Heart left ventricle (tissue), 16 donors: ENCODE results near the gene SP140L. TPM values are rescaled to one million over a fixed set of nuclear protein-coding genes. Genes with fewer than 3 reads are reported as not detected.

ENCODE experiments used
- ATAC-seq, 4 donors: fragments of 200-7000 bp; cut with Tn5 transposase; one replicate each; pipeline ENCODE4 v1.9.1; 2020 to 2022; ENCODE audit warnings: moderate library complexity in 4 of 4, mild to moderate bottlenecking in 3 of 4, moderate number of reproducible peaks in 1 of 4
- DNase-seq, 5 donors: peaks; one replicate each; pipeline ENCODE4 v3.0.0-alpha.2; 2020
- H3K27ac ChIP-seq, 12 donors: fragments of 200-600 bp; sonication (generic) in 4 of 12; one replicate each; pipeline versions ENCODE4 v1.5.0 to v1.8.0; 2016 to 2022; ENCODE audit warnings: mild to moderate bottlenecking in 2 of 12
- H3K27me3 ChIP-seq, 9 donors: fragments of 200-600 bp; sonication (generic) in 2 of 9; one replicate each; pipeline versions ENCODE4 v1.5.1 to v1.8.0; 2016 to 2022; ENCODE audit warnings: mild to moderate bottlenecking in 3 of 9
- H3K36me3 ChIP-seq, 9 donors: fragments of 200-600 bp; sonication (generic) in 2 of 9; one replicate each; pipeline versions ENCODE4 v1.5.0 to v1.8.0; 2018 to 2022; ENCODE audit warnings: mild to moderate bottlenecking in 2 of 9
- H3K4me1 ChIP-seq, 12 donors: fragments of 200-600 bp; sonication (generic) in 4 of 12; one replicate each; pipeline versions ENCODE4 v1.5.0 to v1.8.0; 2016 to 2022; ENCODE audit warnings: mild to moderate bottlenecking in 3 of 12
- H3K4me3 ChIP-seq, 12 donors: fragments of 200-600 bp; sonication (generic) in 4 of 12; one replicate each; pipeline versions ENCODE4 v1.5.0 to v1.8.0; 2017 to 2022; ENCODE audit warnings: mild to moderate bottlenecking in 9 of 12, moderate library complexity in 4 of 12
- H3K9me3 ChIP-seq, 12 donors: fragments of 200-600 bp; sonication (generic) in 4 of 12; one replicate each; pipeline versions ENCODE4 v1.5.0 to v1.8.0; 2016 to 2022; ENCODE audit warnings: mild to moderate bottlenecking in 1 of 12
- POLR2A ChIP-seq, 2 donors: fragments of 450-650 bp; IDR thresholded peaks; one replicate each; pipeline ENCODE4 v1.6.1; 2017; ENCODE audit warnings: antibody characterized with exemption in 2 of 2, mild to moderate bottlenecking in 2 of 2, moderate library complexity in 2 of 2
- WGBS, 4 donors: extraction: QIAGEN DNeasy Blood & Tissue Kit in 2 of 4; methylation state at CpG; one replicate each; pipeline versions ENCODE4 v1.1.5 to v1.1.7; 2013 to 2018; 5-methylcytosine and 5-hydroxymethylcytosine counted together
- intact Hi-C, 10 donors: fragments of 100-400 bp; cut with DNase I; formaldehyde crosslinking; loops; one replicate each; pipeline versions ENCODE4 v1.11.1 to v1.14.2; 2022
- polyA plus RNA-seq, 2 donors: library from polyadenylated mRNA; stranded (reverse); fragments of 200-250 nt; gene quantifications; one replicate each; pipeline ENCODE4 v1.2.3, GENCODE V29; 2013
- total RNA-seq, 9 donors: library from RNA; depleted of rRNA in 2 of 9; stranded (reverse); fragments of >200 nt in 2 of 9; fragmentation: NEBNext Ultra II Directional in 3 of 9; extraction: Animal tissue kit (Norgen Biotek cat#: 25700) in 3 of 9; gene quantifications; one replicate each; pipeline versions ENCODE4 v1.1.0 to v1.2.4, GENCODE V29; 2016 to 2023
- TF ChIP-seq, protein P1 (sequence below), 12 donors: fragments of 200-600 bp; sonication (generic) in 4 of 12; IDR thresholded peaks; one replicate each; pipeline versions ENCODE4 v1.5.0 to v1.8.0; 2018 to 2022; ENCODE audit warnings: antibody characterized with exemption in 12 of 12, mild to moderate bottlenecking in 5 of 12
- donor health status: ischemic (EF 13 %, LVEDD 7.1; RV severe dilation, severe dysfunction).
- donor health status: healthy with polysubstance abuse.
- donor health status: DM: no; HTN: yes; CAD: no.
- donor health status: DM: no; HTN: no; CAD: no.
- donor health status: ischemic (EF 25% LVEDD 6.9; RV normal size, moderate dysfunction).
- donor health status: ischemic (EF 25% LVEDD 5.7; RV mildly dilated, moderate dysfunction).
- donor health status: healthy.
- donor health status: DM: yes; HTN: yes; CAD: no.
- donor health status: ischemic (EF 35%, LVEDD 5.7; RV mildly dilated, moderate dysfunction).
- donor health status: nonischemic (EF 11% LVEDD 7.7; RV severe dilation, severe dysfunction).
- donor health status: DM: yes; HTN: yes; CAD: no.
- donor health status: PGD.
- donor health status: ischemic (EF 29% LVEDD 5.4; RV normal size, mild dysfunction).
- donor health status: nonischemic (EF 23%, LVEDD 6.1; RV moderate dilation, normal function).

SP140L gene
- total and polyA plus RNA-seq, 11 donors: 2.5 to 17.6 (median 4.0) TPM

DNA sequence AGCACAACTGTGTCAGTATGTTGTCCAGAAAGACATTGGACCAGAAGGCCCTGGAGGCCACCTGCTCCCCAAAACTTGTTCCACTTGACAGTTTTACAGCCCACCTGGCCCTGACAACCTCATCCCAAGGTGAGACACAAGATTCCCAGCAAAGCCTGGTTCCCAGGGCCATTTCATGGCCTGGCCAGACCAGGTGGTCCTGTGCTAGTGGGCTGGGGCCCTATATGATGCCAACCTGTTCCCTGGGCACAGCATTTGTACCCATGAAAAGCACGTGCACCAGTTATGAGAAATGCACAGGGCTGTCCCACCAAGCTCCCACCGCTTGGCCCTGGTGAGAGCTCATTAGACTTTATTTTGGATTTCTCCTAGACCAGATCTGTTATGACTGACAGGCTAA is 6.0 kb upstream of the SP140L start:
- no peak overlapping the region for H3K27ac ChIP-seq
- ATAC-seq (no peak), DNase-seq (no peak)
- H3K36me3 ChIP-seq: no peaks in the 10 kb centered on the region
- intact Hi-C loops: loop anchor here in 4 of 10 donors (10.0 kb wide), 2 partner anchors 94 to 96 kb away; partner anchors contain the start of genes SP100 (in 2 of the 4) and SP140 (in 2 of the 4)
- peaks cover 0 to 11% (median 0%) of the 10 kb centered on the region in 12 donors for H3K9me3 ChIP-seq
- no peak overlapping the region for H3K4me3 ChIP-seq
- H3K4me1 ChIP-seq: peaks cover 0 to 30% (median 2%) of the 10 kb centered on the region in 12 donors
- TF ChIP-seq, protein P1, sequence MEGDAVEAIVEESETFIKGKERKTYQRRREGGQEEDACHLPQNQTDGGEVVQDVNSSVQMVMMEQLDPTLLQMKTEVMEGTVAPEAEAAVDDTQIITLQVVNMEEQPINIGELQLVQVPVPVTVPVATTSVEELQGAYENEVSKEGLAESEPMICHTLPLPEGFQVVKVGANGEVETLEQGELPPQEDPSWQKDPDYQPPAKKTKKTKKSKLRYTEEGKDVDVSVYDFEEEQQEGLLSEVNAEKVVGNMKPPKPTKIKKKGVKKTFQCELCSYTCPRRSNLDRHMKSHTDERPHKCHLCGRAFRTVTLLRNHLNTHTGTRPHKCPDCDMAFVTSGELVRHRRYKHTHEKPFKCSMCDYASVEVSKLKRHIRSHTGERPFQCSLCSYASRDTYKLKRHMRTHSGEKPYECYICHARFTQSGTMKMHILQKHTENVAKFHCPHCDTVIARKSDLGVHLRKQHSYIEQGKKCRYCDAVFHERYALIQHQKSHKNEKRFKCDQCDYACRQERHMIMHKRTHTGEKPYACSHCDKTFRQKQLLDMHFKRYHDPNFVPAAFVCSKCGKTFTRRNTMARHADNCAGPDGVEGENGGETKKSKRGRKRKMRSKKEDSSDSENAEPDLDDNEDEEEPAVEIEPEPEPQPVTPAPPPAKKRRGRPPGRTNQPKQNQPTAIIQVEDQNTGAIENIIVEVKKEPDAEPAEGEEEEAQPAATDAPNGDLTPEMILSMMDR (IDR thresholded peaks at IDR 0.05): no peak
- TF ChIP-seq POLR2A (IDR thresholded peaks at IDR 0.05): no peak
- no peaks in the 10 kb centered on the region for H3K27me3 ChIP-seq
- WGBS, 4 donors: 75 to 95% (median 88%) methylated on average over 2 of the region's 2 CpGs

DNA sequence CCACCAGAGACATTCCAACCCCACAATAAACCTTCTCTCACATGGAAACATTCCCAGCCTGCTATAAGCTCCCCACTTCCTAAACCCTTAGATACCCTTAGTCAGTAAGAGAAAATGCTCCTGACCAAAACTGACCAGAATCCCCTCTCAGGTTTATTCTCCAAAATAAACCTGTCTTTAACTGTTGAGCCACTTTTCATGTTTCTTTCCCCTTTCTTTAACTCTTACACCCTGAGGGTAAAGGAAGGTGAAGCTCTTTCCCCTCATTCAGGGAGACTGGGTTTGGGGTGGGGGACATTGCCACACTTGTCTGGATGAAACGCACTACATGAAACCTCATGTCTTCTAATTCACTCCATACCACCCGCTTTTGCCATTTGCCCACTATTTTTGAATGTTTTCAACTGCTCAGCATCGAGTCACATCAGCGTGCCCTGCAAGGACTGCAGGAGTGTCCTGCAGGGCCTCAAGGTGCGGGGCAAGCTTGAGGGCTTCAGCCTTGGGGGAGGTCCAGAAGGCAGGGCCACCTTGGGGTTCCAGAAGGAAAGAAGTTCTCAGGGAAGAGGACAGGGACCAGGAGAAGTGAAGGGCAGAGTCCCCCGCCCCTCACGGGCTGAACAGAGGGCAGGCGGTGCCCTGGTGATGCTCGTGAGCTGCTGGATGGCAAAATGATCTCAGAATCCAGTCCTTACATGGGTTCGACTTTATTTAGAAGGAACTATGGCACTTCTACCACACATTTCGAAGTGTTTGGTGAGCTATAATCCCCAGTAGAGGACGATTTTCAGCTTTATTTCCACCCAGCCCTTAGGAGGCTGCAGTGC is 4.2 kb upstream of the SP140L start:
- Histone ChIP-seq H3K4me1 (peaks cover 0 to 44% (median 7%) of the 10 kb centered on the region in 12 donors), H3K27me3 (no peaks in the 10 kb centered on the region), H3K9me3 (peaks cover 0 to 11% (median 0%) of the 10 kb centered on the region in 12 donors), H3K4me3 (no peak overlapping the region), H3K27ac (no peak overlapping the region), H3K36me3 (no peaks in the 10 kb centered on the region)
- TF ChIP-seq POLR2A (IDR thresholded peaks at IDR 0.05): no peak
- ATAC-seq: no peak
- intact Hi-C loops: loop anchor here in 4 of 10 donors (10.0 kb wide), 2 partner anchors 92 to 98 kb away; partner anchors contain the start of genes SP100 (in 2 of the 4) and SP140 (in 2 of the 4)
- no peak for DNase-seq
- WGBS, 4 donors: 81 to 92% (median 87%) methylated on average over 11 to 12 of the region's 12 CpGs

DNA sequence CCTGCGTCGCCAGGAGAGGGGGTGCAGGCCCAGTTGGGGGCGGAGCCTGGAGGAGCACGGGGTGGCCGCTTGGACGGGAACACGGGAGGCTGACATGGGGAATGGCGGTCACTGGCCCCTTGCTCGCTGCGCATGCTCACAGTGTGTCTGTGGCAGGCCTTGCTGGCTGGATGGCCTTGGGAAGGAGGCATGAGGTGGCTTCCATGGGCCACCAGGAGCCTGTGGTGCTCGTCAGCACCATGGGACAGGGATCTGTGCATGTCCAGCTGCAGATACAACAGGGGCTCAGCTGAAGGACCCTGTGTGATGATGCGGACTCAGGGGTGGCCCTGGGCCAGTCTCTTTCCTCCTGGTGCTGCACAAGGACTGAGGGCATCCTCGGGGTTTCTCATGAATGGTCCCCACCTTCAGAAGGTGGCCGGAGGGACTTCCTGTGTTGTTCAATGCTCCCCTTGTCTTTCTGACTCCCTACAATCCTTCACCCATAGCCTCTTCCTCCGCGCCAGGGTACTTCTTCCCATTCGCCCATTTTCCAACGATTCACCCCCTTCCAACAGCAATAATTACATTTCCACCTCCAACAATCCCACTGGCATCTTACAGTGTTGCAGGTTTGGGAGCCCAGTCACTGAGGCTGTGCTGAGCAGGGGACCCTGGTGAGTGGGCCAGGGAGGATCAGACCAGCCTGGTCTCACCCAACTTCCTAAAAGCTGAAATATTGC is 3.4 kb upstream of the SP140L start:
- H3K36me3 ChIP-seq: peaks cover 0 to under 1% (median 0%) of the 10 kb centered on the region in 9 donors
- H3K9me3 ChIP-seq: peaks cover 0 to 11% (median 0%) of the 10 kb centered on the region in 12 donors
- intact Hi-C loops: loop anchor here in 4 of 10 donors (10.0 kb wide), 2 partner anchors 91 to 99 kb away; partner anchors contain the start of genes SP100 (in 2 of the 4) and SP140 (in 2 of the 4)
- no peak overlapping the region for H3K27ac ChIP-seq
- DNase-seq: no peak
- H3K4me1 ChIP-seq: peaks cover 0 to 44% (median 11%) of the 10 kb centered on the region in 12 donors
- H3K4me3 ChIP-seq: no peak overlapping the region
- H3K27me3 ChIP-seq: no peaks in the 10 kb centered on the region
- 88 to 91% (median 89%) methylated on average over 17 to 18 of the region's 18 CpGs for WGBS, 4 donors
- TF ChIP-seq POLR2A (IDR thresholded peaks at IDR 0.05): no peak
- TF ChIP-seq, protein P1 (IDR thresholded peaks at IDR 0.05): peak in 1 of 12 donors; percentile 12
- no peak for ATAC-seq

DNA sequence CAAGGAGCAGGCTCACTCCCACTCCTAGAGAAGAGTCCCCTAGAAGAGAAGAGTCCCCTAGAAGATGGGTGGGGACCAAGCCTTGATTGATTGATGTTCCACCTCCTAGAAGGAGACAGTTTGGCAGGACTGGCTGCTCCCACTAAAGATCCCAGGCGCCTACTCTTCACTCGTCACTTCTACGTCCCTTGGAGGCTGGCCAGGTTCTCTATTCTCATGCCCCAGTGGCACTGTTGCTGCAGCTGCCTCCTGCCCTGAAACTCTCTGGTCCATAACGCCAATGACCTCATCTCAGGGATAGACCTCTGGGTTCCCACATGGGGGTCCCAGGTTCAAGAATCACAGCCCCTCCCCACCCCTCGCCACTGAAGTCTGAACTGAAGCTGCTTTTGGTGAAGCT is 2.5 kb upstream of the SP140L start:
- WGBS, 4 donors: 65 to 73% (median 70%) methylated on average over 5 of the region's 5 CpGs
- Histone ChIP-seq H3K4me3 (no peak overlapping the region), H3K9me3 (peaks cover 0 to 11% (median 0%) of the 10 kb centered on the region in 12 donors), H3K27me3 (no peaks in the 10 kb centered on the region), H3K36me3 (peaks cover 0 to 6% (median 0%) of the 10 kb centered on the region in 9 donors), H3K4me1 (peaks cover 0 to 44% (median 11%) of the 10 kb centered on the region in 12 donors), H3K27ac (no peak overlapping the region)
- intact Hi-C loops: loop anchor here in 4 of 10 donors (10.0 kb wide), 2 partner anchors 90 to 100 kb away; partner anchors contain the start of genes SP100 (in 2 of the 4) and SP140 (in 2 of the 4)
- TF ChIP-seq POLR2A (IDR thresholded peaks at IDR 0.05): no peak
- TF ChIP-seq, protein P1 (IDR thresholded peaks at IDR 0.05): no peak
- ATAC-seq: peak in 2 of 4 donors; percentile 25 to 49
- no peak for DNase-seq
